Measurements from ENCODE around the gene ADAM30.

ADAM30 gene

GRCh38 chr1:119896303-119896702 lies at the start of gene ADAM30:
Gene ADAM30, minus strand, starts transcription at chr1:119896515. Its CDS starts 179 bp downstream, at chr1:119896336.
- no peak for DNase-seq

GRCh38 chr1:119943216-119943615 lies 46.9 kb upstream of the ADAM30 start:
- no peak for DNase-seq

- DNase-seq, result no peak
Measured at GRCh38 chr1:119941392-119941791, 45.1 kb upstream of the ADAM30 start.

- no peak for DNase-seq
Measured at GRCh38 chr1:119940697-119941096, 44.4 kb upstream of the ADAM30 start.

GRCh38 chr1:119937198-119937597 lies 40.9 kb upstream of the ADAM30 start:
- DNase-seq, result no peak

- no peak for DNase-seq
Measured at GRCh38 chr1:119935915-119936314, 39.6 kb upstream of the ADAM30 start.

- DNase-seq, result no peak
Measured at GRCh38 chr1:119935373-119935772, 39.1 kb upstream of the ADAM30 start.

- DNase-seq, result no peak
Measured at GRCh38 chr1:119933397-119933796, 37.1 kb upstream of the ADAM30 start.

GRCh38 chr1:119929643-119930315 lies 33.5 kb upstream of the ADAM30 start:
- DNase-seq, result no peak

GRCh38 chr1:119926553-119926952 lies 30.2 kb upstream of the ADAM30 start:
- DNase-seq, result no peak

GRCh38 chr1:119924948-119925898 lies 28.9 kb upstream of the ADAM30 start:
- no peak for DNase-seq

GRCh38 chr1:119920104-119920968 lies 24.0 kb upstream of the ADAM30 start:
- no peak for DNase-seq

GRCh38 chr1:119919241-119919640 lies 22.9 kb upstream of the ADAM30 start:
- DNase-seq, result no peak

GRCh38 chr1:119918301-119918700 lies 22.0 kb upstream of the ADAM30 start:
- DNase-seq, result no peak

GRCh38 chr1:119917304-119918055 lies 21.2 kb upstream of the ADAM30 start:
- DNase-seq, result no peak

GRCh38 chr1:119915517-119915916 lies 19.2 kb upstream of the ADAM30 start:
- no peak for DNase-seq

GRCh38 chr1:119914071-119914470 lies 17.8 kb upstream of the ADAM30 start:
- no peak for DNase-seq

- no peak for DNase-seq
Measured at GRCh38 chr1:119912963-119913362, 16.6 kb upstream of the ADAM30 start.

- no peak for DNase-seq
Measured at GRCh38 chr1:119911775-119912174, 15.5 kb upstream of the ADAM30 start.

GRCh38 chr1:119910618-119911017 lies 14.3 kb upstream of the ADAM30 start:
- no peak for DNase-seq

- DNase-seq, result no peak
Measured at GRCh38 chr1:119909890-119910596, 13.7 kb upstream of the ADAM30 start.

- no peak for DNase-seq
Measured at GRCh38 chr1:119908661-119909060, 12.3 kb upstream of the ADAM30 start.

Data from CD4-positive, alpha-beta T cell treated with Interleukin-21 for 1 hour (primary cell).